ENCODE measurements around the gene PLA2G12B.
"Not testable (repeated sequence)": the region's sequence is repeated elsewhere in the genome, so short reads cannot be mapped to it uniquely, and the experiment has no call there.

Gene PLA2G12B

GRCh38 chr10:72904806-72905205, 49.8 kb downstream of the PLA2G12B start:
- H3K4me3 ChIP-seq (ENCODE audit: low read depth, low read length) = no peak overlapping the region
- TF ChIP-seq, protein P1, sequence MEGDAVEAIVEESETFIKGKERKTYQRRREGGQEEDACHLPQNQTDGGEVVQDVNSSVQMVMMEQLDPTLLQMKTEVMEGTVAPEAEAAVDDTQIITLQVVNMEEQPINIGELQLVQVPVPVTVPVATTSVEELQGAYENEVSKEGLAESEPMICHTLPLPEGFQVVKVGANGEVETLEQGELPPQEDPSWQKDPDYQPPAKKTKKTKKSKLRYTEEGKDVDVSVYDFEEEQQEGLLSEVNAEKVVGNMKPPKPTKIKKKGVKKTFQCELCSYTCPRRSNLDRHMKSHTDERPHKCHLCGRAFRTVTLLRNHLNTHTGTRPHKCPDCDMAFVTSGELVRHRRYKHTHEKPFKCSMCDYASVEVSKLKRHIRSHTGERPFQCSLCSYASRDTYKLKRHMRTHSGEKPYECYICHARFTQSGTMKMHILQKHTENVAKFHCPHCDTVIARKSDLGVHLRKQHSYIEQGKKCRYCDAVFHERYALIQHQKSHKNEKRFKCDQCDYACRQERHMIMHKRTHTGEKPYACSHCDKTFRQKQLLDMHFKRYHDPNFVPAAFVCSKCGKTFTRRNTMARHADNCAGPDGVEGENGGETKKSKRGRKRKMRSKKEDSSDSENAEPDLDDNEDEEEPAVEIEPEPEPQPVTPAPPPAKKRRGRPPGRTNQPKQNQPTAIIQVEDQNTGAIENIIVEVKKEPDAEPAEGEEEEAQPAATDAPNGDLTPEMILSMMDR (IDR thresholded peaks at IDR 0.05; ENCODE audit: low read depth, low read length) = no peak

GRCh38 chr10:72903941-72904446, 50.6 kb downstream of the PLA2G12B start:
- not testable (repeated sequence) for H3K4me3 ChIP-seq (ENCODE audit: low read depth, low read length)

GRCh38 chr10:72899545-72899944, 55.1 kb downstream of the PLA2G12B start:
- TF ChIP-seq, protein P1 (IDR thresholded peaks at IDR 0.05; ENCODE audit: low read depth, low read length) = no peak
- no peak overlapping the region for H3K4me3 ChIP-seq (ENCODE audit: low read depth, low read length)

GRCh38 chr10:72898616-72899015, 56.0 kb downstream of the PLA2G12B start:
- H3K4me3 ChIP-seq (ENCODE audit: low read depth, low read length) = no peak overlapping the region
- TF ChIP-seq, protein P1 (IDR thresholded peaks at IDR 0.05; ENCODE audit: low read depth, low read length) = no peak

GRCh38 chr10:72895236-72895850, 59.3 kb downstream of the PLA2G12B start:
- TF ChIP-seq, protein P1 (IDR thresholded peaks at IDR 0.05; ENCODE audit: low read depth, low read length) = no peak
- H3K4me3 ChIP-seq (ENCODE audit: low read depth, low read length) = no peak overlapping the region

DNA sequence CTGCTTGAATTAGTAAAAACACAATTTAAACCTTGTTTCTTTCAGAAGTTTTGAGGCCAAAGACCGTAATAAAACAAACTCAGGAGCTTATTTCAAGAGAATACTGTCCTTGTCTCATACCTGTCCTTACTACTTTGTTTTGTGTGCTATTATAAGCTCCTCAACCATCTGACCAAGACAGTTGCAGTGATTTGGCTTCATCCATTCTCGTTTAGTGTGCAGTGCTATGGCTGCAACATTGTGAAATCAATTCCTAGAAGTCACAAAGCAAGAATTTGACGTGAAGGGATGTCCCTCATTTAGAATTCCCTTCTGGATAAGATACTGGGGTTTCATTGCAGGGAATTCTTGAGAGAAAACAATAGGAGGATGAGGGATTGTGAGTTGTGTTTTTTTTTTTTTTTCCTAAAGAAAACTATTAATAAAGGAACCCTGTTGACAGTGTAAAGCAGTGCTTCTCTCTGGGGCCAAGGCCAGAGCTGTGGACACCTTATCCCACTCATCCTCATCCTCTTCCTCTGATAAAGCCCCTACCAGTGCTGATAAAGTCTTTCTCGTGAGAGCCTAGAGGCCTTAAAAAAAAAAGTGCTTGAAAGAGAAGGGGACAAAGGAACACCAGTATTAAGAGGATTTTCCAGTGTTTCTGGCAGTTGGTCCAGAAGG, 61.3 kb downstream of the PLA2G12B start, which contains the start of gene OIT3:
Gene OIT3, plus strand, starts transcription at position 604 of the 663 bp plus-strand sequence. CDS start 60 bp downstream, outside the sequence.
- TF ChIP-seq, protein P1 (IDR thresholded peaks at IDR 0.05; ENCODE audit: low read depth, low read length) = no peak

DNA sequence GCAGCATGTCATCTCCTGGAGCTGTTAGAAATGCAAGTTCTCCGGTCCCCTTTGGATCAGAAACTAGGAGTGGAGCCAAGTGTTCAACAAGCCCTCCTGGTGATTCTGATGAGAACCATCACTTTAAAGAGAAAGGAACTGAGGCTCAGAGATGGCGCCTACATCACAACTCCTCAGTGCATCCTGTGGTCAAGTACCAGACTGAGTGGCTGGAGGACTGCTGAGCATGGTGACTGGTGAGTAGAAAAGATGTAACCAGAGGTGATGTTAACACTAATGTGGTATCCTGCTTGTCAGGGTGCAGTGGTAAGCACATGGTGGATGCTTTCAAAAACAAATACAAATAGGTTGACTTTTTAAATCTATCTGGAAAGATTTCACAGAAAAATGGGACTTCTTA, 64.5 kb downstream of the PLA2G12B start:
- TF ChIP-seq, protein P1 (IDR thresholded peaks at IDR 0.05; ENCODE audit: low read depth, low read length) = no peak
- H3K4me3 ChIP-seq (ENCODE audit: low read depth, low read length) = no peak overlapping the region

More for the DNA sequence above, 61.3 kb downstream of the PLA2G12B start, which contains the start of gene OIT3:
- no peak within 1 kb of the TSS for H3K4me3 ChIP-seq (ENCODE audit: low read depth, low read length)
